Measurements from ENCODE around the gene SEZ6. TPM values are rescaled to one million over a fixed set of nuclear protein-coding genes. Genes with fewer than 3 reads are reported as not detected.

Gene SEZ6
- total and polyA plus RNA-seq, 2 donors from 2014 or later: not detected

DNA sequence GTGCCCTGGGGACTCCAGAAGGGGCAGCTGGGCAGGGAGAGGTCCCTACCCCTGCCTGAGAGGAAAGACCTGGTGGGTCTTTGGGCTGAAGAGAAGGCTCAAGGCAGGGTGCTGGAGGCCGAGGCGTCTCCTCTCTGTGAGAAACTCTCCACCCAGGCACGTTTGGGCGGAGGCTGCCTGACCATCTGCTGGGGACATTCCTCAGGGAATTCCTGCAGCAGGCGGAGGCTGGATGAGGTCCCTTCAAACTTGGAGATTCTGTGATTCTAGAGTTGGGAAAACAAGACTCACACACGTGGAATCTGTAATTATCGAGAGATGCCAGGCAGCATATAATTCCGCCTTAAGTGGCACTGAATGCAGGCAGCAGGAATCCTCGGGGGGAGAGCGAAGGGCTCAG, 33.4 kb downstream of the SEZ6 start:
- intact Hi-C loops (cut with DNase I): no loop called here
- no peak for TF ChIP-seq CTCF (IDR thresholded peaks at IDR 0.05; ENCODE audit: borderline replicate concordance, extremely low read depth, insufficient read depth)
- no peak overlapping the region for H3K27ac ChIP-seq (ENCODE audit: low read depth in 2 of 2, low read length in 2 of 2)
- no peak overlapping the region for H3K9ac ChIP-seq (ENCODE audit: low read length in 3 of 3)
- H3K27me3 ChIP-seq (ENCODE audit: control insufficient read depth, insufficient read depth, low read length): no peaks in the 10 kb centered on the region
- H3K4me1 ChIP-seq (ENCODE audit: control insufficient read depth in 2 of 3, insufficient read depth in 2 of 3, low read depth in 1 of 3, low read length in 3 of 3): peaks cover 6 to 20% (median 10%) of the 10 kb centered on the region in 3 donors
- no peak overlapping the region for H3K4me3 ChIP-seq (ENCODE audit: low read length in 3 of 3)
- DNase-seq: no peak
- no peaks in the 10 kb centered on the region for H3K36me3 ChIP-seq (ENCODE audit: control insufficient read depth in 2 of 3, insufficient read depth in 3 of 3, low read length in 3 of 3)
- no peak for FAIRE-seq
- H3K9me3 ChIP-seq (ENCODE audit: control insufficient read depth in 2 of 3, insufficient read depth in 1 of 3, low read length in 3 of 3): no peaks in the 10 kb centered on the region

DNA sequence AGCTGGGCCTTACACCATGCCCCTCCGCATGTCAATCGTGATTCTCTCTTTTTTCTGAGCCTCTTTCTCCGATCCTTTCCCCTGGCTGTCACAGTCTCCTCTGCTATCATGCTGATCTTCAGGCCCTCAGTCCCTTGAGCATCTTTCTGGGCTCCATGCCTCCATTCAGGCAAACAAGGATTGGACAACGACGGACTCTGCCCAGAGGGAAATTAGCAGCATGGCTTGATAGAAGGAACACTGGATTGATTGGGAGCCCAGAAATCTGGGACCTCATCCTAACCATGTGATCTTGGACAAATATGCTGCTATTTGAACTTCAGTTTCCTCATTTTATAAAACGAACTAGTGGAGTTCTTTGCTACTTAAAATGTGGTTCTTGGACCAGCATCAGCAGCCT, 35.0 kb downstream of the SEZ6 start:
- no peak for FAIRE-seq
- no peak for TF ChIP-seq CTCF (IDR thresholded peaks at IDR 0.05; ENCODE audit: borderline replicate concordance, extremely low read depth, insufficient read depth)
- intact Hi-C loops (cut with DNase I): no loop called here
- H3K9me3 ChIP-seq (ENCODE audit: control insufficient read depth in 2 of 3, insufficient read depth in 1 of 3, low read length in 3 of 3): no peaks in the 10 kb centered on the region
- H3K27ac ChIP-seq (ENCODE audit: low read depth in 2 of 2, low read length in 2 of 2): no peak overlapping the region
- no peaks in the 10 kb centered on the region for H3K36me3 ChIP-seq (ENCODE audit: control insufficient read depth in 2 of 3, insufficient read depth in 3 of 3, low read length in 3 of 3)
- no peak for DNase-seq
- H3K9ac ChIP-seq (ENCODE audit: low read length in 3 of 3): no peak overlapping the region
- no peaks in the 10 kb centered on the region for H3K27me3 ChIP-seq (ENCODE audit: control insufficient read depth, insufficient read depth, low read length)
- H3K4me1 ChIP-seq (ENCODE audit: control insufficient read depth in 2 of 3, insufficient read depth in 2 of 3, low read depth in 1 of 3, low read length in 3 of 3): peaks cover 6 to 20% (median 10%) of the 10 kb centered on the region in 3 donors
- no peak overlapping the region for H3K4me3 ChIP-seq (ENCODE audit: low read length in 3 of 3)

DNA sequence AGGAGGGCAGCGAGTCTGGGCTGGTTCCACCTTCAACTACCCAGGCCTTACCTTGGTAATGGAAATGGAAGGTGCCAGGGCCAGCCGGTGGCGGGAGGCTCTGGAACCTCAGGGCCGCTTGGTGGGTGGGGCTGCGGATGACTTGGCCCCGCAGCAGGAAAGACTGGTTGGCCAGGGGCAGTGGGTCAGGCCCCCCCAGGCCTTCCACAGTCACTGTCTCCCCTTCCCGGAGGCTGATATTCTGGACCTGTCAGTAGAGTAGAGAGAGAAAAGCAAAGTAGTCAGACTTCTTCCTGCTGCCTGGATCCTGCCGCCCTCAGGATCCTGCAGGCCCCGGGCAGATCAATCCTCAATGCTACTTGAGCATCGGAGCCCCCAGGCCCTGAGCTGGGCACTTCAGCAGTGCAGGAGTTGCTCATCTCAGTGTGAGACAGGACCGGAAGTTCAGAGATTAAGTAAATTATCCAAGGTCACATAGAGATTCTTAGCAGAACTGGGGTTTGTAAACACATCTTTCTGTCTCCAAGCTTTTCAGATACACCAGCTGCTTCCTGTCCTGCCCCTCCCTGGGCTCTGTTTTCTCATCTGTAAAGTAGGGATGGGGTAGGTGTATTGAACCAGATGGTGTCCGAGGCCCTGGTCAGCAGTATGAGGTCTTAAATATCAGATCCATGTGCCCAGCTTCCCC, 36.0 kb downstream of the SEZ6 start:
- Histone ChIP-seq H3K36me3 (ENCODE audit: control insufficient read depth in 2 of 3, insufficient read depth in 3 of 3, low read length in 3 of 3) (no peaks in the 10 kb centered on the region), H3K9me3 (ENCODE audit: control insufficient read depth in 2 of 3, insufficient read depth in 1 of 3, low read length in 3 of 3) (no peaks in the 10 kb centered on the region), H3K27me3 (ENCODE audit: control insufficient read depth, insufficient read depth, low read length) (no peaks in the 10 kb centered on the region), H3K4me3 (ENCODE audit: low read length in 3 of 3) (no peak overlapping the region), H3K9ac (ENCODE audit: low read length in 3 of 3) (no peak overlapping the region), H3K4me1 (ENCODE audit: control insufficient read depth in 2 of 3, insufficient read depth in 2 of 3, low read depth in 1 of 3, low read length in 3 of 3) (peaks cover 6 to 20% (median 10%) of the 10 kb centered on the region in 3 donors), H3K27ac (ENCODE audit: low read depth in 2 of 2, low read length in 2 of 2) (no peak overlapping the region)
- no peak for FAIRE-seq
- DNase-seq: no peak
- TF ChIP-seq CTCF (IDR thresholded peaks at IDR 0.05; ENCODE audit: borderline replicate concordance, extremely low read depth, insufficient read depth): no peak
- intact Hi-C loops (cut with DNase I): loop anchor here (5.0 kb wide), 1 partner anchor 142 kb away; no protein-coding TSS in a partner anchor
